Tibial nerve (tissue), 4 donors: ENCODE measurements around the gene CASQ2. TPM values are rescaled to one million over a fixed set of nuclear protein-coding genes. Genes with fewer than 3 reads are reported as not detected.

Source experiments
- DNase-seq, 2 donors: peaks; one replicate each; pipeline ENCODE4 v3.0.0-alpha.2; 2019; ENCODE audit warnings: low spot score in 2 of 2
- H3K27ac ChIP-seq, 4 donors: fragments of 200-600 bp; sonication (generic) in 3 of 4; one replicate each; pipeline ENCODE4 v1.5.1; 2017 to 2019; ENCODE audit warnings: mild to moderate bottlenecking in 1 of 4
- H3K27me3 ChIP-seq, 2 donors: fragments of 200-600 bp; sonication (generic) in 1 of 2; one replicate each; pipeline versions ENCODE4 v1.5.1 to v1.6.0; 2017 to 2019
- H3K36me3 ChIP-seq, 3 donors: fragments of 200-600 bp; sonication (generic); one replicate each; pipeline ENCODE4 v1.5.1; 2018 to 2019
- H3K4me1 ChIP-seq, 4 donors: fragments of 200-600 bp; sonication (generic) in 3 of 4; one replicate each; pipeline ENCODE4 v1.5.1; 2017 to 2019
- H3K4me3 ChIP-seq, 4 donors: fragments of 200-600 bp; sonication (generic) in 3 of 4; one replicate each; pipeline ENCODE4 v1.5.1; 2017 to 2019; ENCODE audit warnings: mild to moderate bottlenecking in 1 of 4, moderate library complexity in 1 of 4
- H3K9me3 ChIP-seq, 4 donors: fragments of 200-600 bp; sonication (generic) in 3 of 4; one replicate each; pipeline ENCODE4 v1.5.1; 2017 to 2019
- CTCF ChIP-seq, 5 experiments: fragments of 200-600 bp in 3 of 5; fragments of 450-650 bp in 2 of 5; sonication (generic) in 3 of 5; IDR thresholded peaks; one replicate each; pipeline ENCODE4 v1.5.1; 2016 to 2019; ENCODE audit warnings: antibody characterized with exemption in 5 of 5, mild to moderate bottlenecking in 3 of 5, moderate library complexity in 2 of 5
- EP300 ChIP-seq, 2 donors: sonication (generic); formaldehyde crosslinking; IDR thresholded peaks; one replicate each; pipeline ENCODE4 v1.6.1; 2017; ENCODE audit warnings: antibody characterized with exemption in 2 of 2, mild to moderate bottlenecking in 1 of 2
- POLR2A ChIP-seq, 2 donors: fragments of 450-650 bp; IDR thresholded peaks; one replicate each; pipeline ENCODE4 v1.6.1; 2017; ENCODE audit warnings: antibody characterized with exemption in 2 of 2, mild to moderate bottlenecking in 2 of 2, moderate library complexity in 2 of 2
- WGBS, 2 donors: methylation state at CpG; one replicate each; pipeline ENCODE4 v1.1.5; 2018; 5-methylcytosine and 5-hydroxymethylcytosine counted together
- total RNA-seq, 4 donors: library from RNA; depleted of rRNA; stranded (reverse); fragments of >200 nt; gene quantifications; one replicate each; pipeline ENCODE4 v1.1.0, GENCODE V29; 2016

CASQ2 gene
- total RNA-seq, 4 donors from 2014 or later: 3.6 to 7.3 (median 5.8) TPM

GRCh38 chr1:115753361-115753760 is 15.2 kb downstream of the CASQ2 start:
- peak in 1 of 2 donors; percentile 2 for DNase-seq

DNA sequence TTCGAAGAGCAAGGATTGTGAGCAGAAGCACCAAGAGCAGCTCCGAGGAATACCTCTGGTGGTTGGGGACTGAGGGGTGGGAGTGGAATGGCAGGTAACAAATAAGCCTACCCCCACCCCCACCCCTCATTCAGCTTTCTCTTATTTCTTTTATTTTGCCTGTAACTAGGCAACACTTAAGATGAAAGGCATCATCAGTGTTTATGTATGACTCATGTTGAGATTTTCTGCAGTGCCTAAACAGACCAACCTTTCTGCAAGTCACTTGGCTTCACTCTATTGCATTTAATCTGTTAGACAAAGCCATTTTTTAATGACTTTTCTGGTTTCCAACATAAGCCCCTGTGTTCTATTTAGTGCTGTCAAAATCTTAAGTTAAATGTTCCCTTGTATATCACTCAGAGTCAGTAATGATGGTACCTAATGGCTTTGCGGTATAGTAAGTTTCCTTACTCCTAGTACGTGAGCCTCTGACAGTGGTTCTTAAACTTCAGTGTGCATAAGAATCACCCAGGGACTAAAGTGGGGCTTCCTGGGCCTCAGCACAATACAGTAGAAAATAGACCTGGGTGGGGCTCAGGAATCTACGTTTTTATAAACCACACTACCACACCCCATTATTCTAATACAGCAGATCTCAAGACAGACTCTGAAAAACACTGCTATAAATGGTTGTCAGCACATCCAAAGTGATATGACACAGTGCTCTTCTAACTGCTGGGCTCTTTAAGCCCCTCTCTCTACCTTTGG is 19.9 kb downstream of the CASQ2 start:
- peaks cover 0 to 21% (median 3%) of the 10 kb centered on the region in 4 donors for H3K4me1 ChIP-seq

More at GRCh38 chr1:115753361-115753760, 15.2 kb downstream of the CASQ2 start:
- TF ChIP-seq CTCF (IDR thresholded peaks at IDR 0.05) (no peak), EP300 (IDR thresholded peaks at IDR 0.05) (no peak), POLR2A (IDR thresholded peaks at IDR 0.05) (no peak)
- H3K27me3 ChIP-seq: no peaks in the 10 kb centered on the region
- no peak overlapping the region for H3K27ac ChIP-seq
- no peak overlapping the region for H3K4me3 ChIP-seq
- no peaks in the 10 kb centered on the region for H3K36me3 ChIP-seq
- 90 to 94% methylated on average over 7 of the region's 7 CpGs for WGBS, 2 donors
- no peaks in the 10 kb centered on the region for H3K9me3 ChIP-seq
- H3K4me1 ChIP-seq: peaks cover 0 to 20% (median 5%) of the 10 kb centered on the region in 4 donors

GRCh38 chr1:115746021-115746690 is 22.4 kb downstream of the CASQ2 start:
- Histone ChIP-seq H3K27ac (no peak overlapping the region), H3K9me3 (no peaks in the 10 kb centered on the region), H3K4me1 (peaks cover 0 to 21% (median 3%) of the 10 kb centered on the region in 4 donors), H3K4me3 (no peak overlapping the region), H3K36me3 (no peaks in the 10 kb centered on the region), H3K27me3 (no peaks in the 10 kb centered on the region)
- WGBS, 2 donors: 88 to 92% methylated on average over 5 of the region's 5 CpGs
- no peak for DNase-seq
- no peak for TF ChIP-seq POLR2A (IDR thresholded peaks at IDR 0.05)
- no peak for TF ChIP-seq CTCF (IDR thresholded peaks at IDR 0.05)
- no peak for TF ChIP-seq EP300 (IDR thresholded peaks at IDR 0.05)

More for the DNA sequence above, 19.9 kb downstream of the CASQ2 start:
- DNase-seq: no peak
- no peaks in the 10 kb centered on the region for H3K27me3 ChIP-seq
- H3K9me3 ChIP-seq: no peaks in the 10 kb centered on the region
- no peak overlapping the region for H3K4me3 ChIP-seq
- 32 to 58% methylated on average over 5 of the region's 5 CpGs for WGBS, 2 donors
- no peaks in the 10 kb centered on the region for H3K36me3 ChIP-seq
- no peak for TF ChIP-seq POLR2A (IDR thresholded peaks at IDR 0.05)
- no peak for TF ChIP-seq EP300 (IDR thresholded peaks at IDR 0.05)
- no peak for TF ChIP-seq CTCF (IDR thresholded peaks at IDR 0.05)
- H3K27ac ChIP-seq: peak overlapping the region in 2 of 4 donors; percentile 61 to 71

- Histone ChIP-seq H3K9me3 (no peaks in the 10 kb centered on the region), H3K27ac (no peak overlapping the region), H3K4me1 (peaks cover 0 to 20% (median 3%) of the 10 kb centered on the region in 4 donors), H3K36me3 (no peaks in the 10 kb centered on the region), H3K4me3 (no peak overlapping the region), H3K27me3 (no peaks in the 10 kb centered on the region)
- DNase-seq: no peak
- no peak for TF ChIP-seq EP300 (IDR thresholded peaks at IDR 0.05)
- TF ChIP-seq CTCF (IDR thresholded peaks at IDR 0.05): no peak
- TF ChIP-seq POLR2A (IDR thresholded peaks at IDR 0.05): no peak
- 84 to 89% methylated on average over 3 of the region's 3 CpGs for WGBS, 2 donors
These were observed 23.8 kb downstream of the CASQ2 start for GRCh38 chr1:115744646-115745275.
